Gastrocnemius medialis (tissue), 4 donors: Measurements from ENCODE around the gene BSCL2.

Source experiments
- CTCF ChIP-seq, 5 experiments: fragments of 450-650 bp in 3 of 5; fragments of 200-600 bp in 2 of 5; sonication (generic) in 2 of 5; IDR thresholded peaks in 4 of 5; conservative IDR thresholded peaks in 1 of 5; 1 replicate in 4 of 5; 2 replicates in 1 of 5; pipeline ENCODE4 v1.5.1; 2016 to 2019; ENCODE audit warnings: antibody characterized with exemption in 5 of 5, mild to moderate bottlenecking in 3 of 5, moderate library complexity in 3 of 5
- POLR2A ChIP-seq, 2 donors: fragments of 450-650 bp; IDR thresholded peaks; one replicate each; pipeline ENCODE4 v1.6.1; 2017; ENCODE audit warnings: antibody characterized with exemption in 2 of 2, mild to moderate bottlenecking in 2 of 2, moderate library complexity in 2 of 2

GRCh38 chr11:62666259-62666926 lies 40.8 kb downstream of the BSCL2 start:
- TF ChIP-seq CTCF (IDR thresholded peaks at IDR 0.05 in 4 of 5, conservative IDR thresholded peaks at IDR 0.05 in 1 of 5) (no peak), POLR2A (IDR thresholded peaks at IDR 0.05) (no peak)
